Measurements from ENCODE around the gene FICD.

DNA sequence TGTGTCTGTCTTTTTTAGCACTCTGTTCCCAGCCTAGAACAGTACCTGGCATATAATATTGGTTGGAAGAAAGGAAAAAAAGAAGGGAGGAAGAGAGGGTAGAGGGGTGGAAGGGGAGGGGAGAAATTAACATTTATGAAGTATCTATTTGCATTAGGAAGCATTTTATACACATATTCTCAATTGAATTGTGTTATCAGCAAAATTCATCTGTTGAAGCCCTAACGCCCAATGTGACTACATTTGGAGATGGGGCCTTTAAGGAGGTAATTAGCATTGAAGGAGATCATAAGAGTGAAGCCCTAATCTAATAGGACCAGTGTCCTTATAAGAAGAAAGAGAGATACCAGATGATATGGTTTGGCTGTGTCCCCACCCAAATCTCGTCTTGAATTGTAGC, 30.2 kb upstream of the FICD start:
- no peak for TF ChIP-seq FOXK2 (IDR thresholded peaks at IDR 0.05)
- TF ChIP-seq SP1 (IDR thresholded peaks at IDR 0.05) = no peak
- no peak for TF ChIP-seq BHLHE40 (IDR thresholded peaks at IDR 0.05; ENCODE audit: borderline replicate concordance)
- no peak for TF ChIP-seq TARDBP (IDR thresholded peaks at IDR 0.05)
- no peak for TF ChIP-seq ZNF384 (IDR thresholded peaks at IDR 0.05)
